CD4-positive, alpha-beta T cell (primary cell): ENCODE measurements around the gene SETD5. TPM values are rescaled to one million over a fixed set of nuclear protein-coding genes. Genes with fewer than 3 reads are reported as not detected.

Source experiments
- ATAC-seq: fragments of 200-7000 bp; cut with Tn5 transposase; one replicate; pipeline ENCODE4 v1.10.0; 2022; ENCODE audit warnings: mild to moderate bottlenecking; ENCODE audit not compliant: poor library complexity
- CTCF ChIA-PET: fragments of 350-600 bp; sonication (Branson Sonifier 250); formaldehyde crosslinking; loops from one replicate; lab custom pipeline; 2021; ENCODE audit warnings: antibody characterized with exemption, inconsistent platforms; lab: Charles Lee
- POLR2A ChIA-PET: fragments of 350-600 bp; sonication (Branson Sonifier 250); formaldehyde crosslinking; loops from one replicate; lab custom pipeline; 2021; ENCODE audit warnings: antibody characterized with exemption, inconsistent platforms; lab: Charles Lee
- DNase-seq, 14 experiments: peaks; one replicate each; pipeline ENCODE4 v3.0.0-alpha.2; 2013 to 2020; ENCODE audit warnings: mixed read lengths in 2 of 14
- H3K27ac ChIP-seq, 2 donors: one replicate each; pipeline versions ENCODE4 v1.5.1 to v1.7.0; 2013; ENCODE audit warnings: low read length in 2 of 2, low read depth in 1 of 2, mild to moderate bottlenecking in 1 of 2
- H3K27me3 ChIP-seq, 2 experiments: 1 replicate in 1 of 2; 2 replicates in 1 of 2; pipeline versions ENCODE4 v1.6.1 to v1.7.0; 2013; ENCODE audit warnings: low read length in 2 of 2, control low read depth in 1 of 2, mild to moderate bottlenecking in 1 of 2, moderate library complexity in 1 of 2; ENCODE audit not compliant: insufficient read depth in 2 of 2, control insufficient read depth in 1 of 2
- H3K36me3 ChIP-seq: one replicate; pipeline ENCODE4 v1.6.1; 2013; ENCODE audit warnings: low read length, control low read depth; ENCODE audit not compliant: insufficient read depth
- H3K4me1 ChIP-seq: one replicate; pipeline ENCODE4 v1.6.1; 2013; ENCODE audit warnings: low read length, control low read depth; ENCODE audit not compliant: insufficient read depth
- H3K4me3 ChIP-seq: one replicate; pipeline ENCODE4 v1.5.1; 2013; ENCODE audit warnings: mild to moderate bottlenecking, low read length, moderate library complexity
- H3K9me3 ChIP-seq, 2 experiments: 1 replicate in 1 of 2; 2 replicates in 1 of 2; pipeline versions ENCODE4 v1.6.1 to v1.7.0; 2013; ENCODE audit warnings: low read length in 2 of 2, mild to moderate bottlenecking in 2 of 2, control low read depth in 1 of 2, moderate library complexity in 1 of 2; ENCODE audit not compliant: control insufficient read depth in 1 of 2, insufficient read depth in 1 of 2
- H3K27ac Mint-ChIP-seq: one replicate; pipeline ENCODE4 v1.8.0; 2020; ENCODE audit warnings: mixed read lengths
- H3K27me3 Mint-ChIP-seq: one replicate; pipeline ENCODE4 v1.8.0; 2021; ENCODE audit warnings: mixed read lengths
- H3K36me3 Mint-ChIP-seq: one replicate; pipeline ENCODE4 v1.8.0; 2021; ENCODE audit warnings: low read depth, mixed read lengths
- H3K4me1 Mint-ChIP-seq: one replicate; pipeline ENCODE4 v1.8.0; 2021; ENCODE audit warnings: low read depth, mixed read lengths
- H3K4me3 Mint-ChIP-seq: one replicate; pipeline ENCODE4 v1.8.0; 2020; ENCODE audit warnings: mild to moderate bottlenecking, mixed read lengths
- H3K9me3 Mint-ChIP-seq: one replicate; pipeline ENCODE4 v1.8.0; 2020; ENCODE audit warnings: mixed read lengths
- intact Hi-C, 2 experiments: fragments of 100-400 bp; cut with DNase I in 1 of 2; cut with micrococcal nuclease in 1 of 2; formaldehyde crosslinking; loops; one replicate each; pipeline versions ENCODE4 v1.15.1 to v1.9.0; 2023 to 2025; cut with DNase I, micrococcal nuclease
- total RNA-seq, 174 experiments: library from RNA in 2 of 174; stranded (reverse) in 2 of 174; gene quantifications; one replicate each; pipeline ENCODE4 v1.2.3 and lab custom pipeline; 2021 to 2026
- TF ChIP-seq, protein P1 (sequence below): fragments of 200-600 bp; IDR thresholded peaks from one replicate; pipeline ENCODE4 v1.8.0; 2022; ENCODE audit warnings: antibody characterized with exemption, mild to moderate bottlenecking

The SETD5 gene
- total RNA-seq, 2 experiments from 2014 or later: 58.5 to 67.6 TPM

DNA sequence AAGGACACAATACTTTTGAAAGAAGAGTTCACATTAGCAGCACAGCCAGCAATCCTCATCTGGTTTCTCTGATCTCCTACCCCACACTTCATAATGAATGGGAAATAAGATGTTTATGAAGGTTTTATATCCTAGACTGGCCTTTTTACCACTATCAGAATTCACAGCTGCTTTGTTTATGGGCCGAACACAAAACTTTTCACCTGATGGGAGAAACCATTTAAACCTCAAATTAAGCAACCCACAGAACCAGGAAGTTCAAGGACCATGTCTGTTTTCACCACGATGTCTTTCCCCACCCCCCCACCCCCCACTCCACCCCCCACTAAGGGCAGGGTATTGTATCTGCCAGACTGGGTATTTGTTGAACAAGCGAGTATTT, 11.3 kb upstream of the SETD5 start:
- TF ChIP-seq, protein P1, sequence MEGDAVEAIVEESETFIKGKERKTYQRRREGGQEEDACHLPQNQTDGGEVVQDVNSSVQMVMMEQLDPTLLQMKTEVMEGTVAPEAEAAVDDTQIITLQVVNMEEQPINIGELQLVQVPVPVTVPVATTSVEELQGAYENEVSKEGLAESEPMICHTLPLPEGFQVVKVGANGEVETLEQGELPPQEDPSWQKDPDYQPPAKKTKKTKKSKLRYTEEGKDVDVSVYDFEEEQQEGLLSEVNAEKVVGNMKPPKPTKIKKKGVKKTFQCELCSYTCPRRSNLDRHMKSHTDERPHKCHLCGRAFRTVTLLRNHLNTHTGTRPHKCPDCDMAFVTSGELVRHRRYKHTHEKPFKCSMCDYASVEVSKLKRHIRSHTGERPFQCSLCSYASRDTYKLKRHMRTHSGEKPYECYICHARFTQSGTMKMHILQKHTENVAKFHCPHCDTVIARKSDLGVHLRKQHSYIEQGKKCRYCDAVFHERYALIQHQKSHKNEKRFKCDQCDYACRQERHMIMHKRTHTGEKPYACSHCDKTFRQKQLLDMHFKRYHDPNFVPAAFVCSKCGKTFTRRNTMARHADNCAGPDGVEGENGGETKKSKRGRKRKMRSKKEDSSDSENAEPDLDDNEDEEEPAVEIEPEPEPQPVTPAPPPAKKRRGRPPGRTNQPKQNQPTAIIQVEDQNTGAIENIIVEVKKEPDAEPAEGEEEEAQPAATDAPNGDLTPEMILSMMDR: no peak
- Mint-ChIP-seq H3K27ac (peak overlapping the region; percentile 40), H3K9me3 (no peaks in the 10 kb centered on the region), H3K27me3 (no peaks in the 10 kb centered on the region), H3K4me3 (no peak overlapping the region), H3K36me3 (peaks cover 92% of the 10 kb centered on the region), H3K4me1 (peaks cover 26% of the 10 kb centered on the region)
- POLR2A ChIA-PET: interaction anchor here (0.6 to 4.7 kb wide), 2 partner anchors 9 to 20 kb away, joined by 3 to 37 read pairs; no protein-coding TSS in a partner anchor
- Histone ChIP-seq H3K4me1 (peaks cover 3% of the 10 kb centered on the region), H3K9me3 (no peaks in the 10 kb centered on the region), H3K4me3 (no peak overlapping the region), H3K27ac (no peak overlapping the region), H3K36me3 (peaks cover 84% of the 10 kb centered on the region), H3K27me3 (no peaks in the 10 kb centered on the region)
- CTCF ChIA-PET: interaction anchor here (0.7 kb wide), 1 partner anchor 33 kb away, joined by 3 read pairs; no protein-coding TSS in a partner anchor
- intact Hi-C loops: no loop called here
- DNase-seq: no peak
- ATAC-seq: no peak

DNA sequence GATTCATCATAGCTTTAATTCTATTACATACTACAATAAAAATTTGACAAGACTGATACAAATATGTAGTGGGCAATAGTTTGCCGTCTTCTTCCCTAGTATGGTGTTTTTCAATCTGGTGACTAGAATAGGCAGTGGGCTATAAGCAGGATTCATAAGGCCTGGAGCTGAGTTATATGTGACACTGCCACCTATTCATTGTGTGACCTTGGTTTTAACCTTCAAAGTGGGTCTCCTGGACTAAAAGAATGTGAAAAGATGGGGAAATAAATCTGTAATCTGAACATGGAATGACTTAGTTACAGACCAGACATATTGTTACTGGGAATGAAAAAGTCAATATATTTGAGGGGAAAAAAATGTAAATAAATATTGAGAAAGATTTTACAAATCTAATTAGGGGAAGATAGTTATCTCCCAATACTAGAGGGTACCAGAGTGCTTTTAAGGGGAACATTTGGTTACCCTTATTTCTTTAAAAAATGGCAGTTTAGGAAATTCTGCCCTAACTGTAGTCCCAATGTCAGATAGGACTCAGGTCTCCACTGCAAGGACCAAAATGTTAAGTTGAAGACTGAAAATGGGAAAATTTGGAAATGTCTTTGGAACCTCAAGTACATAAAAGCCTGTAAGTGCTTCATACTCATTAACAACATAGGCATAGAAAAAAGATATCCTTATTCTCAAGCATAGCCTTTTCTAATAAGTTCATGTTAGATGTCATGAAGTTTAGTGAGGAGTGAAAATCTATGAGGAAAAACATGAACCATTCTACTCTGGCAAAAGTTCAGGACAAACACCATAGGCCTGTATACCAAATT, 10.7 kb upstream of the SETD5 start:
- Mint-ChIP-seq H3K27ac (peak overlapping the region; percentile 3), H3K4me3 (no peak overlapping the region), H3K9me3 (no peaks in the 10 kb centered on the region), H3K27me3 (no peaks in the 10 kb centered on the region), H3K4me1 (peaks cover 33% of the 10 kb centered on the region), H3K36me3 (peaks cover 95% of the 10 kb centered on the region)
- Histone ChIP-seq H3K4me3 (no peak overlapping the region), H3K4me1 (peaks cover 7% of the 10 kb centered on the region), H3K27ac (no peak overlapping the region), H3K27me3 (no peaks in the 10 kb centered on the region), H3K9me3 (no peaks in the 10 kb centered on the region), H3K36me3 (peaks cover 87% of the 10 kb centered on the region)
- DNase-seq (no peak), ATAC-seq (no peak)
- ChIA-PET CTCF (interaction anchor here (0.7 kb wide), 1 partner anchor 34 kb away, joined by 3 read pairs; no protein-coding TSS in a partner anchor), POLR2A (interaction anchor here (0.6 to 4.7 kb wide), 2 partner anchors 9 to 20 kb away, joined by 3 to 37 read pairs; no protein-coding TSS in a partner anchor)
- intact Hi-C loops: no loop called here
- TF ChIP-seq, protein P1: no peak

- no peak overlapping the region for H3K4me3 ChIP-seq
- CTCF ChIA-PET: no interaction called here
- no peak for DNase-seq
- H3K9me3 ChIP-seq: no peaks in the 10 kb centered on the region
- no peak for ATAC-seq
- no peaks in the 10 kb centered on the region for H3K27me3 ChIP-seq
- intact Hi-C loops: no loop called here
- peaks cover 7% of the 10 kb centered on the region for H3K4me1 ChIP-seq
- H3K27me3 Mint-ChIP-seq: no peaks in the 10 kb centered on the region
- H3K4me3 Mint-ChIP-seq: no peak overlapping the region
- H3K27ac Mint-ChIP-seq: peak overlapping the region; percentile 3
- H3K9me3 Mint-ChIP-seq: no peaks in the 10 kb centered on the region
- H3K36me3 ChIP-seq: peaks cover 89% of the 10 kb centered on the region
- peaks cover 39% of the 10 kb centered on the region for H3K4me1 Mint-ChIP-seq
- POLR2A ChIA-PET: interaction anchor here (1.2 to 1.8 kb wide), 3 partner anchors 9 to 25 kb away, joined by 3 to 5 read pairs (median 4); partner anchors contain the start of gene THUMPD3
- peaks cover 98% of the 10 kb centered on the region for H3K36me3 Mint-ChIP-seq
- H3K27ac ChIP-seq: no peak overlapping the region
- TF ChIP-seq, protein P1: no peak
These were observed 10.1 kb upstream of the SETD5 start for GRCh38 chr3:9387322-9387655.
